ENCODE measurements around the gene FAN1.

Gene FAN1

GRCh38 chr15:30903497-30904187 lies at the start of gene FAN1:
TSS of gene FAN1 (plus strand) at chr15:30903915. CDS start at chr15:30904664, 749 bp downstream.
- peak within 1 kb of the TSS; percentile 82 for H3K4me3 ChIP-seq (ENCODE audit: control insufficient read depth, low read depth, low read length)
- peak; percentile 39 for DNase-seq (ENCODE audit: low read depth)
- peak; percentile 10 for TF ChIP-seq CTCF (IDR thresholded peaks at IDR 0.05; ENCODE audit: control insufficient read depth, insufficient read depth, low read depth, low read length, missing control alignments)

- peak; percentile 72 for TF ChIP-seq CTCF (IDR thresholded peaks at IDR 0.05; ENCODE audit: control insufficient read depth, insufficient read depth, low read depth, low read length, missing control alignments)
- H3K4me3 ChIP-seq (ENCODE audit: control insufficient read depth, low read depth, low read length) = no peak overlapping the region
- peak; percentile 13 for DNase-seq (ENCODE audit: low read depth)
These were observed 44.4 kb upstream of the FAN1 start for GRCh38 chr15:30859091-30859874.

GRCh38 chr15:30865257-30865656 lies 38.5 kb upstream of the FAN1 start:
- no peak overlapping the region for H3K4me3 ChIP-seq (ENCODE audit: control insufficient read depth, low read depth, low read length)
- no peak for TF ChIP-seq CTCF (IDR thresholded peaks at IDR 0.05; ENCODE audit: control insufficient read depth, insufficient read depth, low read depth, low read length, missing control alignments)
- no peak for DNase-seq (ENCODE audit: low read depth)

- DNase-seq (ENCODE audit: low read depth) = no peak
- TF ChIP-seq CTCF (IDR thresholded peaks at IDR 0.05; ENCODE audit: control insufficient read depth, insufficient read depth, low read depth, low read length, missing control alignments) = no peak
- H3K4me3 ChIP-seq (ENCODE audit: control insufficient read depth, low read depth, low read length) = no peak overlapping the region
These were observed 33.0 kb upstream of the FAN1 start for GRCh38 chr15:30870681-30871080.

GRCh38 chr15:30872341-30872748 lies 31.4 kb upstream of the FAN1 start:
- DNase-seq (ENCODE audit: low read depth) = no peak

GRCh38 chr15:30877070-30877469 lies 26.6 kb upstream of the FAN1 start:
- DNase-seq (ENCODE audit: low read depth) = no peak
- TF ChIP-seq CTCF (IDR thresholded peaks at IDR 0.05; ENCODE audit: control insufficient read depth, insufficient read depth, low read depth, low read length, missing control alignments) = no peak
- H3K4me3 ChIP-seq (ENCODE audit: control insufficient read depth, low read depth, low read length) = no peak overlapping the region

More at GRCh38 chr15:30872341-30872748, 31.4 kb upstream of the FAN1 start:
- no peak overlapping the region for H3K4me3 ChIP-seq (ENCODE audit: control insufficient read depth, low read depth, low read length)
- TF ChIP-seq CTCF (IDR thresholded peaks at IDR 0.05; ENCODE audit: control insufficient read depth, insufficient read depth, low read depth, low read length, missing control alignments) = no peak

All from AG09309 (cell line).